ENCODE data around the gene S100A4. TPM values are rescaled to one million over a fixed set of nuclear protein-coding genes. Genes with fewer than 3 reads are reported as not detected.

S100A4 gene
- 1.3 TPM for total RNA-seq

GRCh38 chr1:153545067-153546055 lies at the start of gene S100A4:
Gene S100A4, minus strand, starts transcription at chr1:153545806. Its CDS starts 1,012 bp downstream, at chr1:153544794.

DNA sequence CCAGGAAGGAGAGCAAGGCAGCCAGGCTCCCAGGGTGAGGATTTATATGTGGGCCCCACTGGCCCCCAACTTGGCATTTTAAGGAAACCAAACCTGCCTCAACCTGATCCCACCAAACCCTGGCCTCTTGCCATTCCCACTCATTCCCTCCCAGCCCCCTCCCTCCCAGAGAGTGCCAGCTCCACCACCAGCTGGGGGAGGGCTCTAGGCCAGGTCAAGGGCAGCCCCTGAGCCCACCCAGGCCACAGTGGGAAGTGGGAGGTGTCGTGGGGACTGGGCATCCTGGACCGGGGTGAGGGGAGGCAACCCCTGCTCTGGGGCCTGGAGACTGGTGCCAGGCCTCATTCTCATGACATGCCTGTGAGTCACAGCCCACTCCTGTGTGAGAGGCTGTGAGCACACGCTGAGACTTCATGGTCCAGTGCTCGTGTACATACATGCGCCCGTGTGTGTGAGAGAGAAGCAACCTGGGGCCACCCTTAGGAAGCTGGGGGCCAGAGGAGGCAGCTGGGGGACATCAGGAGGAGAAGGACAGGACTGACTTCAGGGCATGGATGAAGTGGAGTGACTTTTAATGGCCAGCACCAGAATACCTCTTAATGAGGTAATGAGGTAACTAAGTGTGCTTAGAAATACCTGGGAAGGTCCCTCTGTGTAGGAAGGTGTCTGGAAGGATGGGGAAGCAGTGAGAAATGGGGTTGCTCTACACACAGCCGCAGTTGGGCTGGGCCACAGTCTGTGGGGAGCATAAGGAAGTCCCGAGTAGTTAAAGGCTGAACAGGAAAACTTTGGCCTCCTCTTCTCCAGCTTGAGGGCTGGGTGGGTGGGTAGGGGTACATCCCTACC lies 20.1 kb upstream of the S100A4 start, which contains the start of gene S100A2:
TSS of gene S100A2 (minus strand) at position 316 of the 846 bp plus-strand sequence. CDS start 1,967 bp downstream, outside the sequence.

DNA sequence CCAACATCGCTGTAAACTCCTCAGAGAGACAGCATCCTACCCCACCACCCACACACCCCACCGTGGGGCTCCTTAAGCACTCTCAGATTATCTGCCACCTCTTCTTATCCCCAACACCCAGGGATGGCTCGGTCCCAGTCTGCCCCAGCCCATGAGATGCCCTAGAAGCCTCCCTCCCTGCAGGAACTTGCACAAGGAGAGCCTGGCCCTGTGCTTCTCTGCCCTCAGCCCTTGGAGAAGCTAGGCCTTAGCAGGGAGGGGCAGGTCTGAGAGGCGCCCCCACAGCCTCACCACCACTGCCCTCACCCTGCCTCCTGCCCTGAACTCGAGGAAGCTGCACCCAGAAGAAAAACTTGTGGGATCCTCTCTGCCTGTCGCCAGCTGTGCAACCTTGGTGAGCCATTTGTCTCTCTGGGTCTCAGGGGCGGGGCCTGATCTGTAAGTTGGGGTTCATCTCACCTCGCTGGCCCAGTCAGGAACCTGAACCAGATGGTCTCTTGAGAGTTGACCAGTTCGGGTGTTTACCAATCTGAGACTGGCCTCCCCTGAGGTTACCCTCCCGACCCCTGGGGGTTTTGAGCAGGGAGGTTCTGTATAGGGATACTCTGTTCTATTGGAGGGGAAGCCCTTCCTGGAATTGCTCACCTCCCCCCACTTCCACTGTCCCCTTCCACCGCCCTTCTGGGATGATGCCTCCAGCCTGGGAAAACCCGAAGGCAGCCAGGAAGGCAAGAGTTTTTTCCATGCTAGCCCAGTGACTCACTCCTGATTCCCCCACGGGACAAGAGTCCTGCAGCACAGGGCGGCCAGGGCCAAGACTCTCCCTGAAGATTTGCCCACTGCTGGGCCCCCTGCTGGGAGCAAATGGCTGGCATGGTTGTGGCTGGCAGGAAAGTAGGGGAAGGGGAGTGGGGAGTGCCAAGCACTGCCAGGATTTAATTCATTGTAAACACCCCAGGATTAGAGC lies 3.4 kb upstream of the S100A4 start, which contains the start of gene S100A3:
TSS of gene S100A3 (minus strand) at position 537 of the 967 bp plus-strand sequence. CDS start 773 bp downstream, outside the sequence.

DNA sequence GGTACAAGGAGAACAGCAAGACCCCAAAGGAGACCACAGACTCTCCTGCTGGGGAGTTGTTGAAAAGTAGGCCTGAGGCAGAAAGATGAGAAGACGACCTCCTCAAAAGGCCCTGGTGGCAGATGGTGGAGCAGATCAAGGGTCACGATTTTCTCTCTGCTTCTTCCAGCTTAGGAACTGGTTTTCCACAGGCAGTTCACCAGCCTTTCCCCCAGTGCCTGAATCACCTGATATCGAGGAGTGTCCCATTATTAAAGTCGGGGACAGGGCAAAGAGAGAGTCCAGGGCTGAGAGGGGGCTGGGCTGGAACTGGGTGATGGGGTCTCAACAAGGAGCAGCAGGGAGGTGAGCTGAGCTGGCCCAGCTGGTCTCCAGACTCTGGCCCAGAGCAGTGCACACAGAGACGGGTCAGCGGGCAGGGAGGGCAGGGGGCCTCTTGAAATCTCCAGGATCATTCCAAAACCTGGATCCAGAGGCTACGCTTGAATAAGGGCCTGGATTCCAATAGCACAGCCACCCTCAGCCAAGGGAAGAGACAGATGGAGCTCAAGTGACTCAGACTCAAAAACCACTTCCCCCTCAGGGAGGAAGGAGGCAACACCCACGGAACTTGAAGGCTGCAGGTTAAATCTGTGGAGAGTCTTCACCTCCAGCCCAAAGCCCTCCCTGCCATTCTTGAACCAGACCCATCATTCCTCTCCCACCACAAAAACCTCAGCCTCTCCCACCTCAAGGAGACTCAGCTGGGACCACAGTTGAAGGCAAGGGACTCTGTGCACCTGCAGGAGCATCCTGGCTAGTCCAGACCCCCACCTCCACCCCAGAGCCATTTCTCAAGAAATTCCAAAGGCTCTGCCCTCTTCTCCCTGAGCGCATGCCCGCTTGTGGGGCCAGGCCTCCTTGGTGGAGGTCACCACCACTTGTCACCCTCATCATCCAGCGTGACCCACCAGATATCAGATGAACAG lies 4.9 kb downstream of the S100A4 start, which contains the start of gene S100A5:
TSS of gene S100A5 (minus strand) at position 541 of the 968 bp plus-strand sequence. CDS start 743 bp downstream, outside the sequence.

GRCh38 chr1:153535242-153536011 lies 10.2 kb downstream of the S100A4 start, which contains the start of gene S100A6:
Gene S100A6, minus strand, starts transcription at chr1:153535991. Its CDS starts 652 bp downstream, at chr1:153535339.

Other genes with a start within 250 kb of the S100A4 start
- not detected for gene PGLYRP3, start 232.9 kb downstream of the S100A4 start, total RNA-seq
- gene PGLYRP4, start 197.0 kb downstream of the S100A4 start, total RNA-seq: not detected
- gene S100A9, start 188.0 kb downstream of the S100A4 start, total RNA-seq: 9.1 TPM
- 1.6 TPM for gene S100A12, start 170.2 kb downstream of the S100A4 start, total RNA-seq
- 1.6 TPM for gene S100A8, start 154.7 kb downstream of the S100A4 start, total RNA-seq
- not detected for gene S100A7A, start 129.3 kb downstream of the S100A4 start, total RNA-seq
- not detected for gene S100A7, start 85.2 kb downstream of the S100A4 start, total RNA-seq
- gene S100A6, start 9.8 kb downstream of the S100A4 start, total RNA-seq: 7.2 TPM
- not detected for gene S100A5, start 4.9 kb downstream of the S100A4 start, total RNA-seq
- not detected for gene S100A3, start 3.5 kb upstream of the S100A4 start, total RNA-seq
- gene S100A2, start 20.0 kb upstream of the S100A4 start, total RNA-seq: not detected
- 9.7 TPM for gene S100A16, start 67.3 kb upstream of the S100A4 start, total RNA-seq
- gene S100A14, start 70.5 kb upstream of the S100A4 start, total RNA-seq: not detected
- gene S100A13, start 81.7 kb upstream of the S100A4 start, total RNA-seq: 3.4 TPM
- 0.94 TPM for gene S100A1, start 82.6 kb upstream of the S100A4 start, total RNA-seq
- 129 TPM for gene CHTOP, start 88.3 kb upstream of the S100A4 start, total RNA-seq
- 30.7 TPM for gene SNAPIN, start 112.9 kb upstream of the S100A4 start, total RNA-seq
- gene ILF2, start 125.2 kb upstream of the S100A4 start, total RNA-seq: 161 TPM
- under 0.01 TPM for gene NPR1, start 132.9 kb upstream of the S100A4 start, total RNA-seq
- 68.9 TPM for gene INTS3, start 182.2 kb upstream of the S100A4 start, total RNA-seq
- 18.2 TPM for gene SLC27A3, start 229.6 kb upstream of the S100A4 start, total RNA-seq